ENCODE data around the gene ZNF562. TPM values are rescaled to one million over a fixed set of nuclear protein-coding genes. Genes with fewer than 3 reads are reported as not detected.

Gene ZNF562
- total RNA-seq, 1 donor from 2014 or later, result 3.3 TPM

DNA sequence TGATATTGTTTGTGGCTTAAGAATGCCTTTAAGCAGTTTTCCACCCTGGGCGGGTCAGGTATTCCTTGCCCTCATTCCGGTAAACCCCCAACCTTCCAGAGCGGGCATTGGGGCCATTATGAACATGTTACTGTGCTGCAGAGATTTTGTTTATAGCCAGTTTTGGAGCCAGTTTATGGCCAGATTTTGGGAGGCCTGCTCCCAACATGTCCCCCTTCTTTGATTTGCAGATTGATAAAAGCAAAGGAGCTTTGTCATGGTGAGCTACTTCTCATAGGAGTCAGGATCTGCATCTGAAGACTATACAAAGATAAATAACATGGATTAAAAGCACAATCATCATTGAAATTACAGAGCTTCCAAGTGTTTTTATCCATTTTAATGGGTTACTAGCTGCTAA, 36.9 kb upstream of the ZNF562 start:
- no peaks in the 10 kb centered on the region for H4K20me1 ChIP-seq (ENCODE audit: low read depth)
- no peak overlapping the region for H3K4me2 ChIP-seq
- Mint-ChIP-seq H3K4me3 (no peak overlapping the region), H3K27me3 (ENCODE audit: insufficient read depth, low read depth) (peaks cover 13% of the 10 kb centered on the region), H3K27ac (no peak overlapping the region), H3K4me1 (peaks cover 13% of the 10 kb centered on the region), H3K36me3 (no peaks in the 10 kb centered on the region), H3K9me3 (peaks cover 28% of the 10 kb centered on the region)
- H3K36me3 ChIP-seq, result no peaks in the 10 kb centered on the region
- no peak for DNase-seq (ENCODE audit: low spot score)
- H2AFZ ChIP-seq (replicated peaks), result no peak overlapping the region
- H3F3A ChIP-seq (ENCODE audit: low read depth), result no peaks in the 10 kb centered on the region
- no peak overlapping the region for H3K9ac ChIP-seq
- no peaks in the 10 kb centered on the region for H3K4me1 ChIP-seq
- no peak overlapping the region for H3K4me3 ChIP-seq
- H3K27me3 ChIP-seq, result no peaks in the 10 kb centered on the region
- H3K9me3 ChIP-seq (ENCODE audit: low read depth), result no peaks in the 10 kb centered on the region
- TF ChIP-seq EZH2phosphoT487 (IDR thresholded peaks at IDR 0.05), result no peak
- TF ChIP-seq, protein P1, sequence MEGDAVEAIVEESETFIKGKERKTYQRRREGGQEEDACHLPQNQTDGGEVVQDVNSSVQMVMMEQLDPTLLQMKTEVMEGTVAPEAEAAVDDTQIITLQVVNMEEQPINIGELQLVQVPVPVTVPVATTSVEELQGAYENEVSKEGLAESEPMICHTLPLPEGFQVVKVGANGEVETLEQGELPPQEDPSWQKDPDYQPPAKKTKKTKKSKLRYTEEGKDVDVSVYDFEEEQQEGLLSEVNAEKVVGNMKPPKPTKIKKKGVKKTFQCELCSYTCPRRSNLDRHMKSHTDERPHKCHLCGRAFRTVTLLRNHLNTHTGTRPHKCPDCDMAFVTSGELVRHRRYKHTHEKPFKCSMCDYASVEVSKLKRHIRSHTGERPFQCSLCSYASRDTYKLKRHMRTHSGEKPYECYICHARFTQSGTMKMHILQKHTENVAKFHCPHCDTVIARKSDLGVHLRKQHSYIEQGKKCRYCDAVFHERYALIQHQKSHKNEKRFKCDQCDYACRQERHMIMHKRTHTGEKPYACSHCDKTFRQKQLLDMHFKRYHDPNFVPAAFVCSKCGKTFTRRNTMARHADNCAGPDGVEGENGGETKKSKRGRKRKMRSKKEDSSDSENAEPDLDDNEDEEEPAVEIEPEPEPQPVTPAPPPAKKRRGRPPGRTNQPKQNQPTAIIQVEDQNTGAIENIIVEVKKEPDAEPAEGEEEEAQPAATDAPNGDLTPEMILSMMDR (IDR thresholded peaks at IDR 0.05), result no peak
- TF ChIP-seq EZH2 (IDR thresholded peaks at IDR 0.05), result no peak
- no peak overlapping the region for H3K27ac ChIP-seq
- H3K79me2 ChIP-seq (ENCODE audit: low read depth), result no peaks in the 10 kb centered on the region

DNA sequence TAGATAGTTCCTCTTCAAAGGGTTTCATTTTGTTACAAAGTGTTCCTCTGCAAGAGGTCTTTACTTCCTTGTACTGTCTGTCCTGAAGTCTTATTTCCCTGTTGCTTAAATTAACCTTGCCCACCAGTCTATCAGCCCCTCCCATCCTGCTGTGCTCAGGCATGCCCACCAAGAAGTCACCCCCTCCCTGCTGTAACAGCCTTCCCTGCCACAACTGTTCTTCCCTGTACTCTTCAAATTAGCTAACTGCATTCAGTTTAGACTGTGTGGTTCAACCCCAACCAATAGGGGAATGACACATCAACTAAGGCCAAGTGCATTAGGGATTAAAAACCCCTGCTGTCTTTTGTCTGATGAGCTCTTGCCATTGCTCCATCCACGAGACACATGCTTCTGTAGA, 34.4 kb upstream of the ZNF562 start:
- Mint-ChIP-seq H3K27ac (no peak overlapping the region), H3K27me3 (ENCODE audit: insufficient read depth, low read depth) (peaks cover 13% of the 10 kb centered on the region), H3K9me3 (peaks cover 28% of the 10 kb centered on the region), H3K36me3 (no peaks in the 10 kb centered on the region), H3K4me3 (peak overlapping the region; percentile 32), H3K4me1 (peaks cover 3% of the 10 kb centered on the region)
- Histone ChIP-seq H3K27me3 (no peaks in the 10 kb centered on the region), H3K4me2 (no peak overlapping the region), H3K27ac (no peak overlapping the region), H3F3A (ENCODE audit: low read depth) (no peaks in the 10 kb centered on the region), H2AFZ (replicated peaks) (no peak overlapping the region), H3K36me3 (no peaks in the 10 kb centered on the region), H3K4me1 (no peaks in the 10 kb centered on the region), H3K9me3 (ENCODE audit: low read depth) (no peaks in the 10 kb centered on the region), H4K20me1 (ENCODE audit: low read depth) (no peaks in the 10 kb centered on the region), H3K79me2 (ENCODE audit: low read depth) (no peaks in the 10 kb centered on the region), H3K9ac (no peak overlapping the region), H3K4me3 (no peak overlapping the region)
- DNase-seq (ENCODE audit: low spot score), result no peak
- TF ChIP-seq EZH2phosphoT487 (IDR thresholded peaks at IDR 0.05) (no peak), EZH2 (IDR thresholded peaks at IDR 0.05) (no peak)
- TF ChIP-seq, protein P1 (IDR thresholded peaks at IDR 0.05), result no peak

DNA sequence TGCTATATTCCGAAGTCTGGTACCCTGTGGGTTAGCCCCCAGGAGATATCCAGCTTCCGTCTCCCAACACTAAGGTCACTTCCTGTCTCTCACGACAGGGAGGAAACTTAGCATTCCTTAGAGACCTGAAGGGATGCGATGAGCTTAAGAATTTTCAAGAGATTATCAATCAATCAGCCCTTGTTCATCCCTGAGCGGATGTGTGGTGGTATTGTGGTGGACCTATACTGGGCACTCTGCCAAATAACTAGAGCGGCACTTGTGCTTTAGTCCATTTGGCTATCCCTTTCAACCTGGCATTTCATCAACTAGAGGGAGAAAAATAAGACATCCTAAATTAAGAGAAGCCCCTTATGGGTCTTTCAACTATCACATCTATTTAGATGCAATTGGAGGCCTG, 30.9 kb upstream of the ZNF562 start:
- Histone ChIP-seq H3K9ac (no peak overlapping the region), H3K4me2 (no peak overlapping the region), H2AFZ (replicated peaks) (no peak overlapping the region), H3F3A (ENCODE audit: low read depth) (no peaks in the 10 kb centered on the region), H3K9me3 (ENCODE audit: low read depth) (no peaks in the 10 kb centered on the region), H3K36me3 (no peaks in the 10 kb centered on the region), H3K27me3 (no peaks in the 10 kb centered on the region), H4K20me1 (ENCODE audit: low read depth) (no peaks in the 10 kb centered on the region), H3K79me2 (ENCODE audit: low read depth) (no peaks in the 10 kb centered on the region), H3K27ac (no peak overlapping the region), H3K4me1 (no peaks in the 10 kb centered on the region), H3K4me3 (no peak overlapping the region)
- Mint-ChIP-seq H3K4me3 (no peak overlapping the region), H3K27me3 (ENCODE audit: insufficient read depth, low read depth) (peaks cover 10% of the 10 kb centered on the region), H3K9me3 (peaks cover 15% of the 10 kb centered on the region), H3K27ac (no peak overlapping the region), H3K36me3 (no peaks in the 10 kb centered on the region), H3K4me1 (peaks cover 3% of the 10 kb centered on the region)
- TF ChIP-seq, protein P1 (IDR thresholded peaks at IDR 0.05), result no peak
- TF ChIP-seq EZH2phosphoT487 (IDR thresholded peaks at IDR 0.05), result no peak
- DNase-seq (ENCODE audit: low spot score), result no peak

Measured in neural progenitor cell (in vitro differentiated cells).